Measurements from ENCODE around the gene FLNB. TPM values are rescaled to one million over a fixed set of nuclear protein-coding genes. Genes with fewer than 3 reads are reported as not detected.

Gene FLNB
- total RNA-seq (90.5 TPM), polyA plus RNA-seq (111 TPM)
- long read RNA-seq, donor 1: 0 reads
- long read RNA-seq, donor 2, partial matches to known transcripts: 51 of 54 reads
- long read RNA-seq, donor 2, other reads (novel, unspliced or antisense): 0 of 54 reads
- long read RNA-seq, donor 3, full-length matches to known transcripts: 2 of 72 reads
- long read RNA-seq, donor 3, partial matches to known transcripts: 70 of 72 reads
- long read RNA-seq, donor 3, other reads (novel, unspliced or antisense): 0 of 72 reads
- long read RNA-seq, donor 4: 0 reads
- long read RNA-seq, donor 5, partial matches to known transcripts: 5 of 5 reads
- long read RNA-seq, donor 5, other reads (novel, unspliced or antisense): 0 of 5 reads
- long read RNA-seq, donor 6, partial matches to known transcripts: 7 of 7 reads
- long read RNA-seq, donor 6, other reads (novel, unspliced or antisense): 0 of 7 reads
- long read RNA-seq, donor 7, partial matches to known transcripts: 43 of 45 reads
- long read RNA-seq, donor 7, other reads (novel, unspliced or antisense): 0 of 45 reads
- long read RNA-seq, donor 8: 0 reads
- long read RNA-seq, donor 9, full-length matches to known transcripts: 2 of 2 reads
- long read RNA-seq, donor 9, partial matches to known transcripts: 0 of 2 reads
- long read RNA-seq, donor 9, other reads (novel, unspliced or antisense): 0 of 2 reads
- long read RNA-seq, donor 10, full-length matches to known transcripts: 3 of 8 reads
- long read RNA-seq, donor 10, partial matches to known transcripts: 5 of 8 reads
- long read RNA-seq, donor 10, other reads (novel, unspliced or antisense): 0 of 8 reads

GRCh38 chr3:58008141-58009025 is at the start of gene FLNB:
Gene FLNB, plus strand, starts transcription at chr3:58008422. Its CDS starts 143 bp downstream, at chr3:58008565.
- peak within 1 kb of the TSS; percentile 89 to 100 for H3K4me3 ChIP-seq (ENCODE audit: low read length in 2 of 2)
- H3K4me1 ChIP-seq (ENCODE audit: control insufficient read depth in 2 of 2, insufficient read depth in 2 of 2, low read length in 2 of 2): peaks cover 31 to 47% of the 10 kb centered on the region in 2 donors
- peak within 1 kb of the TSS; percentile 60 to 82 for H3K27ac ChIP-seq (ENCODE audit: low read depth in 1 of 2, low read length in 1 of 2)
- peak in 7 of 9 donors; percentile 66 to 85 (median 75) for DNase-seq (ENCODE audit: low read depth in 6 of 9, low spot score in 9 of 9)
- H3K36me3 ChIP-seq (ENCODE audit: control insufficient read depth in 2 of 2, insufficient read depth in 2 of 2, low read length in 1 of 2): peaks cover 0 to 5% of the 10 kb centered on the region in 2 donors
- WGBS: under 1% methylated on average over 91 of the region's 91 CpGs
- H3K9me3 ChIP-seq (ENCODE audit: control insufficient read depth in 2 of 2, insufficient read depth in 1 of 2, low read length in 1 of 2): no peaks in the 10 kb centered on the region
- no peaks in the 10 kb centered on the region for H3K27me3 ChIP-seq (ENCODE audit: control insufficient read depth in 2 of 2, insufficient read depth in 1 of 2, low read length in 1 of 2)

- H3K9me3 ChIP-seq (ENCODE audit: control insufficient read depth in 2 of 2, insufficient read depth in 1 of 2, low read length in 1 of 2): peaks cover 0 to 2% of the 10 kb centered on the region in 2 donors
- H3K4me3 ChIP-seq (ENCODE audit: low read length in 2 of 2): no peak overlapping the region
These were observed 49.4 kb upstream of the FLNB start for GRCh38 chr3:57958642-57959422.

GRCh38 chr3:57959423-57960173 is 48.6 kb upstream of the FLNB start:
- no peak overlapping the region for H3K4me3 ChIP-seq (ENCODE audit: low read length in 2 of 2)
- no peaks in the 10 kb centered on the region for H3K27me3 ChIP-seq (ENCODE audit: control insufficient read depth in 2 of 2, insufficient read depth in 1 of 2, low read length in 1 of 2)
- no peak for DNase-seq (ENCODE audit: low read depth in 6 of 9, low spot score in 9 of 9)
- WGBS: 57% methylated on average over 19 of the region's 19 CpGs
- H3K9me3 ChIP-seq (ENCODE audit: control insufficient read depth in 2 of 2, insufficient read depth in 1 of 2, low read length in 1 of 2): peaks cover 0 to 2% of the 10 kb centered on the region in 2 donors
- no peaks in the 10 kb centered on the region for H3K36me3 ChIP-seq (ENCODE audit: control insufficient read depth in 2 of 2, insufficient read depth in 2 of 2, low read length in 1 of 2)
- peak overlapping the region in 1 of 2 donors; percentile 37 for H3K27ac ChIP-seq (ENCODE audit: low read depth in 1 of 2, low read length in 1 of 2)
- peaks cover 0 to 13% of the 10 kb centered on the region in 2 donors for H3K4me1 ChIP-seq (ENCODE audit: control insufficient read depth in 2 of 2, insufficient read depth in 2 of 2, low read length in 2 of 2)

More at GRCh38 chr3:57958642-57959422, 49.4 kb upstream of the FLNB start:
- no peak for DNase-seq (ENCODE audit: low read depth in 6 of 9, low spot score in 9 of 9)
- H3K27me3 ChIP-seq (ENCODE audit: control insufficient read depth in 2 of 2, insufficient read depth in 1 of 2, low read length in 1 of 2): no peaks in the 10 kb centered on the region
- no peaks in the 10 kb centered on the region for H3K36me3 ChIP-seq (ENCODE audit: control insufficient read depth in 2 of 2, insufficient read depth in 2 of 2, low read length in 1 of 2)
- 67% methylated on average over 13 of the region's 13 CpGs for WGBS
- no peak overlapping the region for H3K27ac ChIP-seq (ENCODE audit: low read depth in 1 of 2, low read length in 1 of 2)
- H3K4me1 ChIP-seq (ENCODE audit: control insufficient read depth in 2 of 2, insufficient read depth in 2 of 2, low read length in 2 of 2): peaks cover 0 to 13% of the 10 kb centered on the region in 2 donors

GRCh38 chr3:57960174-57960505 is 48.1 kb upstream of the FLNB start:
- Histone ChIP-seq H3K36me3 (ENCODE audit: control insufficient read depth in 2 of 2, insufficient read depth in 2 of 2, low read length in 1 of 2) (no peaks in the 10 kb centered on the region), H3K27ac (ENCODE audit: low read depth in 1 of 2, low read length in 1 of 2) (no peak overlapping the region), H3K4me3 (ENCODE audit: low read length in 2 of 2) (no peak overlapping the region), H3K27me3 (ENCODE audit: control insufficient read depth in 2 of 2, insufficient read depth in 1 of 2, low read length in 1 of 2) (no peaks in the 10 kb centered on the region), H3K4me1 (ENCODE audit: control insufficient read depth in 2 of 2, insufficient read depth in 2 of 2, low read length in 2 of 2) (peaks cover 0 to 13% of the 10 kb centered on the region in 2 donors), H3K9me3 (ENCODE audit: control insufficient read depth in 2 of 2, insufficient read depth in 1 of 2, low read length in 1 of 2) (peaks cover 0 to 2% of the 10 kb centered on the region in 2 donors)
- 89% methylated on average over 4 of the region's 4 CpGs for WGBS
- no peak for DNase-seq (ENCODE audit: low read depth in 6 of 9, low spot score in 9 of 9)

GRCh38 chr3:57961177-57961827 is 46.9 kb upstream of the FLNB start:
- no peak for DNase-seq (ENCODE audit: low read depth in 6 of 9, low spot score in 9 of 9)
- Histone ChIP-seq H3K4me1 (ENCODE audit: control insufficient read depth in 2 of 2, insufficient read depth in 2 of 2, low read length in 2 of 2) (peaks cover 0 to 13% of the 10 kb centered on the region in 2 donors), H3K36me3 (ENCODE audit: control insufficient read depth in 2 of 2, insufficient read depth in 2 of 2, low read length in 1 of 2) (no peaks in the 10 kb centered on the region), H3K4me3 (ENCODE audit: low read length in 2 of 2) (no peak overlapping the region), H3K27me3 (ENCODE audit: control insufficient read depth in 2 of 2, insufficient read depth in 1 of 2, low read length in 1 of 2) (no peaks in the 10 kb centered on the region), H3K27ac (ENCODE audit: low read depth in 1 of 2, low read length in 1 of 2) (no peak overlapping the region), H3K9me3 (ENCODE audit: control insufficient read depth in 2 of 2, insufficient read depth in 1 of 2, low read length in 1 of 2) (peaks cover 0 to 2% of the 10 kb centered on the region in 2 donors)
- 93% methylated on average over 21 of the region's 21 CpGs for WGBS

GRCh38 chr3:57961828-57962447 is 46.3 kb upstream of the FLNB start:
- Histone ChIP-seq H3K4me3 (ENCODE audit: low read length in 2 of 2) (no peak overlapping the region), H3K27ac (ENCODE audit: low read depth in 1 of 2, low read length in 1 of 2) (no peak overlapping the region), H3K4me1 (ENCODE audit: control insufficient read depth in 2 of 2, insufficient read depth in 2 of 2, low read length in 2 of 2) (peaks cover 0 to 17% of the 10 kb centered on the region in 2 donors), H3K9me3 (ENCODE audit: control insufficient read depth in 2 of 2, insufficient read depth in 1 of 2, low read length in 1 of 2) (peaks cover 0 to 2% of the 10 kb centered on the region in 2 donors), H3K36me3 (ENCODE audit: control insufficient read depth in 2 of 2, insufficient read depth in 2 of 2, low read length in 1 of 2) (no peaks in the 10 kb centered on the region), H3K27me3 (ENCODE audit: control insufficient read depth in 2 of 2, insufficient read depth in 1 of 2, low read length in 1 of 2) (no peaks in the 10 kb centered on the region)
- WGBS: 95% methylated on average over 5 of the region's 5 CpGs
- peak in 2 of 9 donors; percentile 35 to 63 for DNase-seq (ENCODE audit: low read depth in 6 of 9, low spot score in 9 of 9)

GRCh38 chr3:57962448-57962834 is 45.8 kb upstream of the FLNB start:
- WGBS: 98% methylated on average over 6 of the region's 6 CpGs
- no peak overlapping the region for H3K4me3 ChIP-seq (ENCODE audit: low read length in 2 of 2)
- no peak overlapping the region for H3K27ac ChIP-seq (ENCODE audit: low read depth in 1 of 2, low read length in 1 of 2)
- peaks cover 0 to 22% of the 10 kb centered on the region in 2 donors for H3K4me1 ChIP-seq (ENCODE audit: control insufficient read depth in 2 of 2, insufficient read depth in 2 of 2, low read length in 2 of 2)
- no peaks in the 10 kb centered on the region for H3K36me3 ChIP-seq (ENCODE audit: control insufficient read depth in 2 of 2, insufficient read depth in 2 of 2, low read length in 1 of 2)
- DNase-seq (ENCODE audit: low read depth in 6 of 9, low spot score in 9 of 9): no peak
- peaks cover 0 to 2% of the 10 kb centered on the region in 2 donors for H3K9me3 ChIP-seq (ENCODE audit: control insufficient read depth in 2 of 2, insufficient read depth in 1 of 2, low read length in 1 of 2)
- H3K27me3 ChIP-seq (ENCODE audit: control insufficient read depth in 2 of 2, insufficient read depth in 1 of 2, low read length in 1 of 2): no peaks in the 10 kb centered on the region
